Endothelial cell of umbilical vein (primary cell): ENCODE data around the gene ADAMTS12. TPM values are rescaled to one million over a fixed set of nuclear protein-coding genes. Genes with fewer than 3 reads are reported as not detected.

Source experiments
- BruUV-seq: library from RNA; stranded (reverse); fragments of 400-500 nt; replicated peaks from 2 replicates; lab custom pipeline; 2021; lab: Mats Ljungman, UMichigan
- CTCF ChIA-PET: fragments of 300-600, 350-600 bp; sonication (Branson Sonifier 250); formaldehyde crosslinking; loops from one replicate; lab custom pipeline; 2021; ENCODE audit warnings: antibody characterized with exemption, inconsistent platforms; lab: Charles Lee
- POLR2A ChIA-PET: fragments of 300-600, 350-600 bp; sonication (Branson Sonifier 250); formaldehyde crosslinking; loops from one replicate; lab custom pipeline; 2021; ENCODE audit warnings: antibody characterized with exemption, inconsistent platforms; lab: Charles Lee
- DNase-seq: peaks from one replicate; pipeline ENCODE4 v3.0.0-alpha.2; 2011; ENCODE audit warnings: low read depth, low spot score
- FAIRE-seq: peaks from 2 replicates; lab custom pipeline; 2011; peaks lifted over from hg19 to GRCh38; lab: Jason Lieb, UNC
- H2AFZ ChIP-seq: 2 replicates; pipeline ENCODE4 v1.6.0; 2012; ENCODE audit warnings: low read depth, low read length, control low read depth, inconsistent platforms
- H3K27ac ChIP-seq: 2 replicates; pipeline ENCODE4 v1.5.1; 2011; ENCODE audit warnings: low read depth, mild to moderate bottlenecking, control low read depth, low read length, moderate library complexity; ENCODE audit not compliant: insufficient read depth
- H3K27me3 ChIP-seq, 2 experiments: 2 replicates each; pipeline versions ENCODE4 v1.6.0 to v1.6.1; 2011; ENCODE audit warnings: low read length in 2 of 2, mixed read lengths in 1 of 2; ENCODE audit not compliant: control insufficient read depth in 2 of 2, insufficient read depth in 2 of 2
- H3K36me3 ChIP-seq, 2 experiments: 2 replicates in 1 of 2; 3 replicates in 1 of 2; pipeline ENCODE4 v1.5.1; 2011; ENCODE audit warnings: low read length in 2 of 2, mild to moderate bottlenecking in 1 of 2, moderate library complexity in 1 of 2; ENCODE audit not compliant: control insufficient read depth in 2 of 2, insufficient read depth in 2 of 2; ENCODE audit errors: extremely low read depth in 1 of 2
- H3K4me1 ChIP-seq: 3 replicates; pipeline ENCODE4 v1.5.1; 2011; ENCODE audit warnings: mild to moderate bottlenecking, low read length; ENCODE audit not compliant: control insufficient read depth, insufficient read depth; ENCODE audit errors: extremely low read depth
- H3K4me2 ChIP-seq: 2 replicates; pipeline ENCODE4 v1.6.1; 2011; ENCODE audit warnings: low read length, control low read depth, mixed read lengths; ENCODE audit not compliant: insufficient read depth
- H3K4me3 ChIP-seq, 3 experiments: fragments of 200-600 bp in 1 of 3; sonication (generic), shearing (Covaris generic) in 1 of 3; replicated peaks in 1 of 3; 2 replicates each; pipeline ENCODE4 v1.5.1; 2011 to 2016; ENCODE audit warnings: control low read depth in 3 of 3, low read length in 3 of 3, mild to moderate bottlenecking in 2 of 3, inconsistent platforms in 1 of 3, low read depth in 1 of 3, moderate library complexity in 1 of 3; ENCODE audit not compliant: insufficient read depth in 1 of 3
- H3K79me2 ChIP-seq: 2 replicates; pipeline ENCODE4 v1.6.0; 2012; ENCODE audit warnings: low read length, inconsistent platforms; ENCODE audit not compliant: control insufficient read depth, insufficient read depth
- H3K9ac ChIP-seq: replicated peaks from 2 replicates; pipeline ENCODE3; 2011; ENCODE audit warnings: low read length, control low read depth; ENCODE audit not compliant: insufficient read depth; ENCODE audit errors: extremely low read depth
- H3K9me1 ChIP-seq: replicated peaks from 3 replicates; pipeline ENCODE4 v1.6.0; 2011; ENCODE audit warnings: mild to moderate bottlenecking, low read length; ENCODE audit not compliant: control insufficient read depth, insufficient read depth; ENCODE audit errors: extremely low read depth
- H3K9me3 ChIP-seq: replicated peaks from 2 replicates; pipeline ENCODE4 v1.5.1; 2012; ENCODE audit warnings: low read length, inconsistent platforms; ENCODE audit not compliant: control insufficient read depth, insufficient read depth
- H4K20me1 ChIP-seq: replicated peaks from 2 replicates; pipeline ENCODE3; 2011; ENCODE audit warnings: mild to moderate bottlenecking, low read length; ENCODE audit not compliant: control insufficient read depth, insufficient read depth; ENCODE audit errors: extremely low read depth
- CTCF ChIP-seq, 2 donors: IDR thresholded peaks; 1 replicate in 1 of 2; 2 replicates in 1 of 2; pipeline ENCODE4 v1.5.1; 2011; ENCODE audit warnings: low read length in 2 of 2, mild to moderate bottlenecking in 2 of 2, moderate library complexity in 2 of 2, control low read depth in 1 of 2, inconsistent platforms in 1 of 2, low read depth in 1 of 2; ENCODE audit not compliant: insufficient read depth in 1 of 2; ENCODE audit errors: extremely low read depth in 1 of 2
- EZH2 ChIP-seq: IDR thresholded peaks from 2 replicates; pipeline ENCODE4 v1.6.1; 2012; ENCODE audit warnings: borderline replicate concordance, low read depth, mild to moderate bottlenecking, moderate library complexity, low read length, inconsistent platforms; ENCODE audit not compliant: severe bottlenecking
- FOS ChIP-seq: IDR thresholded peaks from 2 replicates; pipeline ENCODE4 v1.6.1; 2011; ENCODE audit warnings: mild to moderate bottlenecking, low read length, moderate library complexity, borderline replicate concordance; ENCODE audit not compliant: insufficient read depth
- GATA2 ChIP-seq: IDR thresholded peaks from 2 replicates; pipeline ENCODE4 v1.7.0; 2011; ENCODE audit warnings: low read depth, mild to moderate bottlenecking, moderate library complexity, mixed read lengths, low read length; ENCODE audit not compliant: insufficient read length, insufficient read depth
- JUN ChIP-seq: IDR thresholded peaks from 2 replicates; pipeline ENCODE4 v1.6.1; 2011; ENCODE audit warnings: borderline replicate concordance, low read depth; ENCODE audit not compliant: insufficient read length, insufficient read depth
- MAX ChIP-seq: IDR thresholded peaks from 2 replicates; pipeline ENCODE4 v1.6.1; 2011; ENCODE audit not compliant: insufficient read depth, insufficient read length
- MYC ChIP-seq: IDR thresholded peaks from one replicate; pipeline ENCODE4 v1.6.1; 2011; ENCODE audit warnings: mild to moderate bottlenecking, low read depth, low read length
- POLR2A ChIP-seq: IDR thresholded peaks from 2 replicates; pipeline ENCODE4 v1.6.1; 2012; ENCODE audit warnings: low read depth, mild to moderate bottlenecking, control low read depth, low read length
- POLR2AphosphoS5 ChIP-seq: IDR thresholded peaks from 2 replicates; pipeline ENCODE4 v1.6.1; 2012; ENCODE audit warnings: low read depth, mild to moderate bottlenecking, control low read depth, low read length, moderate library complexity; ENCODE audit not compliant: insufficient read depth
- dilution Hi-C: fragments of 300-500 bp; cut with MboI; formaldehyde crosslinking; loops from one replicate; pipeline ENCODE4 v1.15.0; 2019; ENCODE audit warnings: low sequenced_read_pairs; ENCODE audit not compliant: extremely low pct_ligation_motif_present
- intact Hi-C: fragments of 100-400 bp; cut with micrococcal nuclease; formaldehyde crosslinking; loops from one replicate; pipeline ENCODE4 v1.10.0; 2022
- polyA plus RNA-seq, 4 experiments: library from polyadenylated mRNA; depleted of rRNA in 3 of 4; stranded (reverse) in 3 of 4; unstranded in 1 of 4; fragments of >200 nt; gene quantifications; 2 replicates each; pipeline versions ENCODE4 v1.2.1 to v1.2.3, GENCODE V29; 2011 to 2012; ENCODE audit warnings: missing spikeins in 1 of 4
- total RNA-seq: library from RNA; stranded (reverse); gene quantifications from 2 replicates; pipeline ENCODE4 v1.2.3, GENCODE V29; 2021

The ADAMTS12 gene
- total and polyA plus RNA-seq, 2 donors (not counting 3 experiments of a cell fraction or from before 2014, with no cell fraction given), result 0.88 TPM; not detected in 1

DNA sequence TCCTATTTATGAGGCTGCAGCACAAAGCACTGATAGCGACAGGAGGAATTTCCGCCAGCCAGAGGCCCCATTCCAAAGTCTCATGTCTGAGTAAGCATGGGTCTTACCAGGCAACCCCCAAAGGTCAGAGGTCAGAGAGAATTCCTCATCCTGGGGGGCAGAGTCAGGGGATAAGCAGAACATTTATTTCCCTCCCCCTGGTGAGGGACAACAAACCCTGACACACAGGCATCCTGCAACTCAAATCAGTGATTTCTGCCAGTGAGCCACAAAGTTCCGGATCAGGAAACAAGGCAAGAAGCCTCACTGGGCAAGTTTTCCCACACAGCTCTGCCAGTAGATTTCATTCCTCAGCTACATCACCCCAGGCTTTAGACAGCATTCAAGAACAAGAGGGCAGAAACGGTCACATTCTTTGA lies 37.0 kb downstream of the ADAMTS12 start:
- POLR2A ChIA-PET, result no interaction called here
- H3K27me3 ChIP-seq, result no peaks in the 10 kb centered on the region
- H3K9me3 ChIP-seq, result no peaks in the 10 kb centered on the region
- dilution Hi-C loops (no loop called here), intact Hi-C loops (no loop called here)
- TF ChIP-seq CTCF (IDR thresholded peaks at IDR 0.05; ENCODE audit: extremely low read depth in 1 of 2, insufficient read depth in 1 of 2, low read depth in 1 of 2, low read length in 2 of 2) (no peak), GATA2 (peak; percentile 50), FOS (peak; percentile 58), POLR2AphosphoS5 (peak; percentile 68), EZH2 (no peak)
- FAIRE-seq (peak; percentile 60), DNase-seq (peak; percentile 58)
- peak overlapping the region; percentile 93 for H2AFZ ChIP-seq
- no TSS peak for BruUV-seq
- H3K4me3 ChIP-seq, result no peak overlapping the region
- no peaks in the 10 kb centered on the region for H3K9me1 ChIP-seq
- peaks cover 28% of the 10 kb centered on the region for H3K4me1 ChIP-seq
- H4K20me1 ChIP-seq, result no peaks in the 10 kb centered on the region
- H3K9ac ChIP-seq, result peak overlapping the region; percentile 39
- no peaks in the 10 kb centered on the region for H3K79me2 ChIP-seq
- H3K27ac ChIP-seq, result peak overlapping the region; percentile 65
- H3K4me2 ChIP-seq, result peak overlapping the region; percentile 51
- CTCF ChIA-PET, result no interaction called here
- H3K36me3 ChIP-seq, result no peaks in the 10 kb centered on the region

DNA sequence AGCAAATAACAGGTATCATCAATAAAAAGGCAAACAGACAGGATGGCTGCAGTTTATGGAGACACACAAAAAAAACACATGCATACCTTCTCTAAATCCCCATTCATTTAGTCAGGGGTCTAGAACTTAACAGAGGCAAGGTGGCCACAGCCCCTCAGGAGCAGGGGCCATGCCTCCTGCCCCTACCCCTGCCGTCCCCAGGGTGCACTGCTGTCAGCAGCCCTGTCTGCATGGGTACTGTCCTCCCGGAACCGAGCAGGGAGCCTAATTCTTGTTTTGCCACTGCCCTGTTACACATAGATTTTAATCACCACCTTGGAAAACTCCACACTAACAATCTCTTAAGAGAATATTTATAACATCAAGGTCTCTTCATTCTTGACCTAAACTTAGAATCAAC lies 39.0 kb downstream of the ADAMTS12 start:
- dilution Hi-C loops, result no loop called here
- H4K20me1 ChIP-seq, result no peaks in the 10 kb centered on the region
- peaks cover 28% of the 10 kb centered on the region for H3K4me1 ChIP-seq

More for the DNA sequence above, 39.0 kb downstream of the ADAMTS12 start:
- Histone ChIP-seq H3K9me1 (no peaks in the 10 kb centered on the region), H2AFZ (no peak overlapping the region), H3K27ac (no peak overlapping the region), H3K9me3 (no peaks in the 10 kb centered on the region), H3K4me3 (no peak overlapping the region), H3K36me3 (no peaks in the 10 kb centered on the region), H3K4me2 (peak overlapping the region; percentile 25), H3K79me2 (no peaks in the 10 kb centered on the region), H3K9ac (no peak overlapping the region), H3K27me3 (no peaks in the 10 kb centered on the region)
- intact Hi-C loops, result no loop called here
- no TSS peak for BruUV-seq
- no peak for FAIRE-seq
- ChIA-PET CTCF (no interaction called here), POLR2A (no interaction called here)
- no peak for DNase-seq
- TF ChIP-seq CTCF (IDR thresholded peaks at IDR 0.05; ENCODE audit: extremely low read depth in 1 of 2, insufficient read depth in 1 of 2, low read depth in 1 of 2, low read length in 2 of 2), result no peak
- no peak for TF ChIP-seq MYC
- TF ChIP-seq EZH2, result no peak
- TF ChIP-seq MAX, result no peak
- TF ChIP-seq POLR2A, result no peak
- no peak for TF ChIP-seq FOS
- TF ChIP-seq JUN, result no peak
- TF ChIP-seq GATA2, result no peak
- TF ChIP-seq POLR2AphosphoS5, result no peak
